Measurements from ENCODE around the gene FIBIN. TPM values are rescaled to one million over a fixed set of nuclear protein-coding genes. Genes with fewer than 3 reads are reported as not detected.
"Not testable (repeated sequence)": the region's sequence is repeated elsewhere in the genome, so short reads cannot be mapped to it uniquely, and the experiment has no call there.

Gene FIBIN
- total RNA-seq, 1 donor from 2014 or later: 24.5 TPM

DNA sequence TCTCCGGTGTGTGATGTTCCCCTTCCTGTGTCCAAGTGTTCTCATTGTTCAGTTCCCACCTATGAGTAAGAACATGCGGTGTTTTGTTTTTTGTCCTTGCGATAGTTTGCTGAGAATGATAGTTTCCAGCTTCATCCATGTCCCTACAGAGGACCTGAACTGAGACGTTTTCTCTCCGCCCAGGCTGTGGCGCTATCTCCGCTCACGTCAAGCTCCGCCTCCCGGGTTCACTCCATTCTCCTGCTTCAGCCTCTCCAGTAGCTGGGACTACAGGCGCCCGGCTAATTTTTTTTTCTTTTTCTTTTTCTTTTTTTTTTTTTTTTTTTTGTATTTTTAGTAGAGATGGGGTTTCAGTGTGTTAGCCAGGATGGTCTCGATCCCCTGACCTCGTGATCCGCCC lies 16.7 kb upstream of the FIBIN start:
- DNase-seq (ENCODE audit: low read depth): not testable (repeated sequence)

DNA sequence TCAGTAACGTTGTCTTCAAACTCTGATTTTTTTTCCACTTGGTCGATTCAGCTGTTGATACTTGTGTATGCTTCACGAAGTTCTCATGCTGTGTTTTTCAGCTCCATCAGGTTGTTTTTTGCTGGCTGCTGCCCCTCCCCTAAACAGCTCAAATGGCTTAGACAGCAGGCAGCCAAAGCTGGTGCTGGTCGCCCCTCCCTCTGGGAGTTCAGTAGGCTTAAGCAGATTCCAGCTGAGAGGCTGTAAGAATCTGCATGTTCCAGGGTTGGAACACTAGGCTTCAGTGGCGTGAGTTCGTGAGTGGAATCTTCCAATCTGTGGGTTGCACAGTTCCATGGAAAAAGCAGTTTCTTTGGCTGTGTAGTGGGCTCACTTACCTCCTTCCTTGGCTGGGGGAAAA lies 10.3 kb upstream of the FIBIN start:
- no peak for DNase-seq (ENCODE audit: low read depth)

DNA sequence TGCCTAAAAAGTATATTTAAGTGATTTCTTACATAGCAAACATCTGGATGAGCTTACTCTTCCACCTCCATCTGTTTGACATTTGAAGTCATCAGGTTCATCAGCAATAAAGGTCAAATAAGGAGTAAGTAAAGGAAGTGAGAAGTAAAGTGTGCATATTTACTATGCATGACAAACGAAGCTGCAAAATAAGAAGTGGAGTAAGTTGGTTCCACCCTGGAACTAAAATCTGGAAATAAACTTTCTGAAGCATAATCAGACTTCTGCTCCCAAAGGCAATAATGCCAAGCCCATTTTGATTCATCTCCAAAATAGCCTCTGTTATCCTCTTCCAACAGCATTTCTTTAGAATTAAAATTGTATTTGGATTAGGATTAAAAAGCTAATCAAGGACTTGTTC lies 8.4 kb upstream of the FIBIN start:
- no peak for DNase-seq (ENCODE audit: low read depth)

DNA sequence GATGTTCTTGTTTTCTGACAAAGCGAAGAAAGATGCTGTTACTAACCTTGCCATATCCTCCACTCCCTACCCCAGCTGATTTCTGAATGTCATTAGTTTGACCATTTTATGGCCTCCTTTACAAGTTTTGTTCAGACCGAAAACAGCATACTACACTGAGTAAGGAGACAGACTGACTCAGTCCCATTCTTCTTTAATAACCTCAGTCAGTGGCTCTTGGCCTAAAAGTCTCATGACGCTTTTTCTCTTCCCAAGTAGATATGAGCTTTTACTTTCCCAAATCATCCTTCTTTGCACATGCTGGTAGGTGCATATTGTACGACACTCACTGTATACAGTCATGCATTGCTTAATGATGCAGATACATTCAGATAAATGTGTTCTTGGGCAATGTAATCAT lies 8.0 kb upstream of the FIBIN start:
- no peak for DNase-seq (ENCODE audit: low read depth)

DNA sequence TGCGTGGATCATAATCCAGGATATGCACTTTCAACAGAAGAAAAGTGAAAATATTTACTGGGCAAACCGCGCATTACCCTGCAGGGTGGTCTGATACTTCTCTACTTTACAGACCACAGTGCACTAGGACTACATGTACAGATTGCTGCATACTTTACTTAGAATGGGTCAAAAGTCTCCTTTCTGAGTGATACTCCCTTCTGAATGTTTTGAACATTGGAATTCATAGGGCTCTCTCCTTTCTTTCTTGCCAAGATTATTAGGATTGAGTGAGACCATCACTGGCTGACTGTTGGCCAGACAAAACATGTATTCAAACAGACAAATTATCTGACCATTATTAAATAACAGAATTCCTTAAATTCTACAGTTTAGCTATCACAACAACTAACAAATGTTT lies 6.6 kb upstream of the FIBIN start:
- no peak for DNase-seq (ENCODE audit: low read depth)

DNA sequence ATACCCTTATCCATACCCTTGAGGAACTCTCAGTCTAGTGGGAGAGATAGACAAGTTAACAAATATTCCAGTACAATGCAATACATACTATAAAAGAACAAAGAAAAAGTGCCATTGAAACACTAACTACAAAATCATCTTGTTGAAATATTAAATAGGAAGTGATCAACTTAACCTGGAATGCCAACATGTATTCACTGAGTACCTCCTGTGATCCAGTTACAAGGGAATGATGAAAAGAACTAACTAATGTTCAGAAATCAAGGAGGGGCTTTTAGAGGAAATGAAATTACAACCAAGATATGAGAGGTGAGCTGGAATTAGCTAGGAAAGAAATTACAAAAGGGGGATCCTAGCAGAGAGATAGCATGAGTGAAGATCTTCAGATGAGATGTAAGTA lies 6.2 kb upstream of the FIBIN start:
- DNase-seq (ENCODE audit: low read depth): no peak

DNA sequence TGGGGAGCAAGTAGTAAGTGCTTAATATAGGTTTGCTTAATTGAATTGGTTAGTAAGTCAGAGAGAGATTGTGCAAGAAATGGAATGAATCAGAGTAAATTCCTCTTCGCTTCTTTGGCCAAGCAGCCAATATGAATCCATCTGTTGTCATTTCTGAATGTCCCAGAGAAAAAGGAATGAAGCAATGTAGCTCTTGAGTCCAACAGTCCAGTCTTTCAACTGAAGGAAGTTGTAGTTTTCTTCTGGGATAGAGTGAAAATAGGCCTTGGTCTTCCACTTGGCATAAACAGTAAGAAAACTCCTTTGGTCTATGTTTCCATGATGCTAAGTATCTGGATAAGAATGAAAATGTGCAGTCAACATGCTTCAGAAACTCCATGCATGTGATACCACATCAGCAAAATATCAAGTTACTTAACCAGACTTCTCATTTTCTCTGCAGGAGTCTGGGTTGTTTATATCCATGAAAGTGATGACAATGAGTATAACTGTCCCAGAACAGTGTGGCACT lies 1.8 kb upstream of the FIBIN start:
- peak; percentile 98 for DNase-seq (ENCODE audit: low read depth)

DNA sequence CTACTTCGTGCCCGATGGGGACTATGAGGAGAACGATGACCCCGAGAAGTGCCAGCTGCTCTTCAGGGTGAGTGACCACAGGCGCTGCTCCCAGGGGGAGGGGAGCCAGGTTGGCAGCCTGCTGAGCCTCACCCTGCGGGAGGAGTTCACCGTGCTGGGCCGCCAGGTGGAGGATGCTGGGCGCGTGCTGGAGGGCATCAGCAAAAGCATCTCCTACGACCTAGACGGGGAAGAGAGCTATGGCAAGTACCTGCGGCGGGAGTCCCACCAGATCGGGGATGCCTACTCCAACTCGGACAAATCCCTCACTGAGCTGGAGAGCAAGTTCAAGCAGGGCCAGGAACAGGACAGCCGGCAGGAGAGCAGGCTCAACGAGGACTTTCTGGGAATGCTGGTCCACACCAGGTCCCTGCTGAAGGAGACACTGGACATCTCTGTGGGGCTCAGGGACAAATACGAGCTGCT lies 751 bp downstream of the FIBIN start:
- DNase-seq (ENCODE audit: low read depth): no peak

DNA sequence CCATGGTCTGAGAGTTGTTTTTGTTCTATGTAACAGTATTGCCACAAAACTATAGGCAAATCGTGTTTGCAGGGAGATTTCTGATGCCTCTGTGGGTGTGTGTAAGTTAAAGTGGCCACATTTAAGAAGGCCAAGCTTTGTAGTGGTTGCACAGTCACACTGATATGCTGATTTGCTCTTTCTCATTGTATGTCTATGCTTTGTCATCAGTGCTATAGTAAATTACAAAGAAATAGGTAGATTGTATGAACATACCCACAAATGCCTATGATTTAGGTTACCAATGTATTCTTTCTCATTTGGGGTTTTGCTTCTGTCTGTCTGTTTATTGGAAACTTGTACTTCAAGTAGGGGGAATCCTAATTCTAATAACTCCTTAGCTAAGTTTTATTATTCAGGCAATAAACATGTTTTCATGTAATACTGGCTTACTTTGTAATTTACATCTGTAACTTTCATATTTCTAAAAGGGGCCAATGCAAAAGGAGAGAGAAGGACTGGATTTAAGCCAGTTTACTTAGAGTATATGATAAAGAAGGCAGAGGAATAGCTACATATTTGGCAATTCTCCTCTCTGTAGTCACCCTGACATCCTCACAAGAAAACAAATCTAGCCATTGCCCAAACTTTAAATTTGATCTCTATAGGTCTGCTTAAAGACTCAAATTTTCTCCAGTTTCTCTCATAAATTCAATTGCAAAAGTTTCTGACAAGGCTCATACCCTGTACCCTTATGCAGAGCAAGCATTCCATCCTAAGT lies 2.0 kb downstream of the FIBIN start:
- no peak for DNase-seq (ENCODE audit: low read depth)

DNA sequence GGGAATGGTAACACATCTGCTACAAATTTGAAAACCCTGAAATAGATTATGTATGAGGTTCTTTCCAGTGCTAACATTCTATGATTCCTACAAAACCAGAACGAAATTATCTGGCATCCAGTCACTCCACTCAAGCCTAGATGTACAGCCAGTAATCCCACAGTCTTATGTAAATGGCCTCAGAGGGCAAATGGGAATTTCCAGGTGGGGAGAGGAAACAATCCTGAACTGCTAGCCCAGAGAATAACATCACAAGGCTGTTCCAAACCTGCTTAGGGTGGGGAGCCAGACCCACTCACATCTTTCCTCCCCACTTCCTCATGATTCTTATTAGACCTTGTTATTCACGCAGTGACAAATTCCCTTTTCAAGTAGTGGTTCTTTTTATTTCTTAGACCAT lies 3.5 kb downstream of the FIBIN start:
- no peak for DNase-seq (ENCODE audit: low read depth)

DNA sequence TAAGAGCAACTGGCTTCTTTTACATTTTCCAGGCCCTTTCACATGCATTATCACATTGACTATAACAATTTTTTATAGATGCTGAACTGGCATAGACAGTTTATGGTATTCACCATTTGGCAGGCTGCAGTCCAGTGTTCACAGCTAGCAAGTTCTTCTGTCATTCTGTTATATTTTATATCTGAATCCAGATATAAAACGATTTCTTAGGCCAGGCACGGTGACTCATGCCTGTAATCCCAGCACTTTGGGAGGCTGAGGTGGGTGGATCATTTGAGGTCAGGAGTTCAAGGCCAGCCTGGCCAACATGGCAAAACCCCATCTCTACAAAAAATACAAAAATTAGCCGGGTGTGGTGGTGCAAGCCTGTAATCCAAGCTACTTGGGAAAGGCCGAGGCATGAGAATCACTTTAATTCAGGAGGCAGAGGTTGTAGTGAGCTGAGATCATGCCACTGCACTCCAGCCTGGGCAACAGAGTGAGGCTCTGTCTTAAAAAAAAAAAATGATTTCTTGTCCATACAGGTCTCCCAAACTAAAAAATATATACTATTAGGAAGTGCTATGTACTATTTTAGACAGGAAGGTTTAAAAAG lies 7.3 kb downstream of the FIBIN start:
- not testable (repeated sequence) for DNase-seq (ENCODE audit: low read depth)

DNA sequence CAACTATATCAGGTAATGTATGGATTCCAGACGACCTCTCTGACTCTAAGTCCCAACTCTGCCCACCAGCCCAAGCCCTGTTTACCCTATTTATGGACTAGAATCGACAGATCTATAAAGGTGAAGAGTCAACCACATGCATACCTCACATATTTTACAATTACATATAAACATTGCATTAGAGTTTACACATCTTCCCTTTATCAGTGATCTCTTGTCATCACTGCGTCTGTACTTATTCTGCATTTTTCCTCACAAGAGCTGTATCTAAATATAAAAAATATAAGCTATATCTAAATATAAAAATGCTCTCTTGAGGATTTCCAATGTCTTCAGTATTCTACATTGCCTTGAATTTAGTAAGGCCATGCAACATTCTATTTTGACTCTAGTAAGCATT lies 8.5 kb downstream of the FIBIN start:
- DNase-seq (ENCODE audit: low read depth): no peak

DNA sequence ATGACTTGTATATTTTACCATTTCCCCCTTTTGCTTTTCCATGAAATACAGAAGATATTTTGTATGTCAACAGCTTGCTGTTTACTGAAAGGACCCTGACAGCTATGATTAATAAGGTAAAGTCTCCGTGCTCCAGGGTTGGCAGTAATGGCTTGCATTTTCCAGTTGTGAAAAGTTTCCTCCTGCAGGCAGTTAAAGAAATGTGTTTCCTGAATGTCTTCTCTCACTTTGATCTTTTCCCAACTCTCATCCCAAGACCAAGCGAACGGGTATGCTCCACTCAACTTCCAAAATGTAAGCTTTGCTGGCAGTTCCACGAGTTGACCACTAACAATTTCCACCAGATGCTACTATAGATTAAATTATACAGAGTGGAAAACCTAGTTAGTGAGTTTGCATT lies 8.9 kb downstream of the FIBIN start:
- DNase-seq (ENCODE audit: low read depth): no peak

DNA sequence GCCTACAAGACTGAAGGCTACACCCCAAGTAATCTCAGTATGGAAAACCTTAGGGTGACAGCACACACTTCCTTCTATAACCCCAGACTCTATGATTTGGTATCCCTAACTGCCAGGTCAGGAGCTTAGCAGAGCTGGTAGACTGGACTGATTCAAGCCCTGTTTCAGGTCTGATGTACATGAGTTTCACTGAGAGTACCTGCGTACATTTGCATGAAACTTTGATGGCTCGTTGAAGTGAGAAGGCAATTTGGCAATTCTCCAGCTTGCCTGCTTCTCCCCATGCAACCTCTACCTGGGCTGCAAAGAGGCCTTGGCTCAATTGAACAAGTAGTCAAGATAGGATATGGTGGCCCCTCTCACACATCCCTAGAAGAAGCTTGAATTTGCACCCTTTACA lies 10.2 kb downstream of the FIBIN start:
- no peak for DNase-seq (ENCODE audit: low read depth)

DNA sequence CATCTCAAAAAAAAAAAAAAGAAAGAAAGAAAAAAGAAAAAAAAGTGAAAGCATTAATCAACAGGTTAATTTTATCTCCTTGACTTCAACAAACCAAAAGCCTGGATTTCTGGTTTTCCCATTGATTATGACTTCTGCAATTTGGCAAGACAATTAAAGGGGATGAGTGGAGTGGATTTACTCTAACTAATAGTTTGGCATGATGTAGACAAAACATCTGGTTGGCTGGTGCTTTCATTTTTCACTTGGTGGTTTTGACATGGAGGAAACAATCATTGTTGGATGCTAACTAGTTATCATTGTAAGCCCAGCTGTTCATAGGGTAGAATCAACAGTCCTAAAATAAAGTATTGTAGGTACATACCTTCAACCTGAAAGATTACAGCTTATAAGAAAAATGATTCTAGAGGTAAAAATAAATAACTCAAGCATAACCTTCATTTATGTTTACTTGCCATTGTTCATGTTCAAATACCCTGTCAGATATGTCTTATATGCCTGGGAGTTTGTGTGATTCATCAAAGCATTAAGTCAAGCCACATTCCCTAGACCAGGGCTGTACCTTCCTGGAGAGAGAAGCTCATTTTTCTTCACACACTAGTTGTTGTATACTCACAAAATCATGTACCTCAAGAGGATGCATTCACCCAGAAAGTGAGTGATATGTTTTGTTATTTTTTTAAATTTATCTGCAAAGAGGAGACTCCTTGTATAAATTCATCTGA lies 15.1 kb downstream of the FIBIN start:
- DNase-seq (ENCODE audit: low read depth): peak; percentile 74

DNA sequence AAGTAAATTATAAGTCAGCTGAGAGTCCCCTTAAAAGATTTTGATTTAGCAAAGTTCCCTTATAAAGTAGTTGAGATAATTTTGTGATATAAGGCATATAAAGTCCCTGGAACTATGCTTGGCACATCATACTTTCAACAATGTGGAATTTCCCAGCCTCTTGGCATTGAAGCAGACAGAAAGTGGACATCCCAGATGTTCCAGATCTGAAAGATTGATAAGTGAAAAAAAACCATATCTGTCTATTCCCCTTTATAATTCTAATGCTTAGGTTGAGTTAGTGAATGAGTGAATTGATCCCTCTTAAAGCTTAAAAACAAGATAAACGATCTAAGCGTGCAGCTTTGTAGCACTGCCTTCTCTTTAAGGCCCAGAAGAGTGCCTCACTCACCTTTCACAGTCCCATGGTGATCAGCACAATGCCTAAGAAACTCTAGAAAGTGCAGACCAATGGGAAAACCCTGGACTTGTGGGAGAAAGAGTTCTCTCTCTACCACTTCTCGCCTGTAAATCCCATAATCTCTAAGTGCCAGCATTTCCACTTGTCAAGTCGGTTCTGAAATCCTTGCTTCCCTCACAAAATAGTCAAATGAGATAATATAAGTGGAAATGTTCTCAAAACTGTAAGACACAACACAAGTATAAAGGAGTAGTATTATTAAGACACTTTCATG lies 17.8 kb downstream of the FIBIN start:
- DNase-seq (ENCODE audit: low read depth): no peak

DNA sequence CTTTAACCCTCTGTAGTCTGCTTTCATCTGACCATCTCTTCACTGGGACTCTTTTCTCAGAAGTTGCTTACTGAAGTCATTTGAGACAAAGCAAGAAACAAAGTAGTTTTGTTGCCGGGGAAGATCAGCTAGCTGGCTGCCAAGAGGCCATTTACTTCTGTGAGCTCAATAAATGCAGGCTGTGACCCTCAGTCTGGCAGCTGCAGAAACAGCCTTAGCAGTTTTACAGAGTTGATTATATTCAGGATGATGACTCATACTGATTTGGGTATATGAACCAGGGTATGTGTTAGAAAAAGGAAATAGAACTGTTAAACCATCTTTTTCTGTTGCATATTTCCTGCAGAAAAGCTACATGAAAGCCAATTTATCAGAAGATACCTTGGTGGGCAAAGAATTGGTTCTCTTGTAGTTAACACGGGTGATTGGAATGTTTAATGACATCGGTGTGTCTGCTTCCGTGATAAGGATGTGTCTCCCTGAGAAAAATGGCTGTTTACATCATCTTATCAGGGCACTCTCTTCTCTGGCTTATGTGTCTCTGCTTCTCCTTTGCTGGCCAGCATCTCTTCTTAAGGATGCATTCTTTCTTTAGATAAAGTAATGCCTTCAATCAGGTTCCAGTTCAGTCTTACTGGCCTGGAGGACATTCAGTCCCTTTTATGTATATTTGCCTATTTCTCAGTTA lies 18.5 kb downstream of the FIBIN start:
- peak; percentile 82 for DNase-seq (ENCODE audit: low read depth)

DNA sequence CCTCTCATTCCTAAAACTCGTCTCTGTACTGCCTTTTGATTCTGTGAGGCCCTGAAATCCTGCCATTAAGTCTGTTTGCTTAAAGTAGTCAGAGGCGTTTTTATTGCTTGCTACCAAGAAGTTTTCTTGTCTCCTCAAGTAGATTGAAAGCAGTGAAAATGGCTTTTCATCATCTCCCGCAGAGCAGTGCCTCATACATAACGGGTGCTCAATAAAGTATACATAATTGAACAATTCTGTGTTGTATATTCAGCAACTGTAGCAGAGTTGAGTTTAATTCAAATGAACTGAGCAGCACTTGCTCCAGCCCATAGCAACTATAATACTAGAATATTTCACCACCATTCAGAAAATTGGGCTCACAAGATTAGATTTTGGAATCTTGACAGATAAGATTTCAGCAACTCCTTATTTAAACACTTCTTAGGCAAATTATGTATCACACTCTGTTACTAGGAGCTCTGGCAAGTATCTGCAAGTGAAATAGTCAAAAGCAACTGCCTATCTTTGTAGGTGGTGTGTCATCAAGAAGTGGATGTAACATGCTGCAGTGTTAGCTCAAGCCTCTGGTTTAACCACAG lies 20.0 kb downstream of the FIBIN start:
- DNase-seq (ENCODE audit: low read depth): no peak

DNA sequence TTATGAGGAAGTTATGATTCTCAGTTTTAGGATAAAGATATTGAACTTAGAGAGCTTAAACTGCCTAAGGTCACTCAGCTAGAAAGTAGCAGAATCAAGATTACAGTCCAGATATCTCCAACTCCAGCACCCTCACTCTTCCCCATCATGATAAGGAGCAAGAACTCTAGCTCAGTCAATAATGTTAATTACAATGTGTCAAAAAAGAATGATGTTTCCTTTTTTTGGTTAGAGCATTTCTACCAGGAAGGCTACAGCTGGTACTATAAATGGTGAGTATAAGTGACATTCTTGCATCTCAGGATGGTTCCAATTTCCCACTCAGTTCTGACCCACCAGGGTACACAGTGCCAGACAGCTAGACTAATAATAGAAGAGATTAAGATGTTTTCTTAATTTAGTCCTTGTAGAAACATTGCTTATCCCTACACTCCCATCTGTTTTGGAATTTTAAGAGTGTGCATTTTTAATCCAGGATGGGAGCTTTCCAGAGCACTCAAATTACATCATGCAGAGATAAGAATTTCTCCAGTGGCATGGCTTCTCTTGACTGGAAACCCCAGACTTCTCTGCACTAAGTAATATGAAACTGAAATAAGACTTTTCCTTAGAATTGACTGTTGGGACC lies 25.1 kb downstream of the FIBIN start:
- DNase-seq (ENCODE audit: low read depth): no peak

DNA sequence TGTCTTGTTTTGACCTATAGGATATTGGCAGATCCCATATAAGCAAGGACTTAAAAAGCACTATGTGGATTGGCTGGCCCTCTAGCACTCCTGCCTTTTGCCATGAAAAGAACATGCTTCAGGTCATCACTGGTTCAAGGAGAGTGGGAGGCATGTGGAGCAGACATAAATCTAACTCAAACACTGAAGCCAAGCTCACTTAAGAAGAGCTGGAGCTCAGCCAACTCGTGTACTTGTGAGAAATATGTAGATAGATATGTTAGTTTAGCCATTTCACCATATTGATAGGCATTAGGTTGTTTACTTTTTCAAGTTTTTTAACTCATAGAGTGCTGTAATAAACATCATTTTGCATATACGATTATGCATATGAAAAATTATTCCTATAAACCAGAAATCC lies 26.8 kb downstream of the FIBIN start:
- DNase-seq (ENCODE audit: low read depth): no peak
